OCI-LY7 (cell line): ENCODE results near the gene COL4A1. TPM values are rescaled to one million over a fixed set of nuclear protein-coding genes. Genes with fewer than 3 reads are reported as not detected.

Source experiments
- BruUV-seq: library from RNA; stranded (reverse); fragments of 400-500 nt; replicated peaks from 2 replicates; lab custom pipeline; 2021; lab: Mats Ljungman, UMichigan
- CTCF ChIA-PET: fragments of 300-600 bp; sonication (Branson Sonifier 250); formaldehyde crosslinking; loops from one replicate; lab custom pipeline; 2022; ENCODE audit warnings: antibody characterized with exemption; ENCODE audit not compliant: unreplicated experiment; lab: Charles Lee
- POLR2A ChIA-PET: fragments of 300-600 bp; sonication (Branson Sonifier 250); formaldehyde crosslinking; loops from one replicate; lab custom pipeline; 2022; ENCODE audit warnings: antibody characterized with exemption; lab: Charles Lee
- DNase-seq: peaks from one replicate; pipeline ENCODE4 v3.0.0-alpha.2; 2015; ENCODE audit warnings: low spot score
- H2AFZ ChIP-seq: fragments of 200-600 bp; sonication (generic), shearing (Covaris generic); 2 replicates; pipeline ENCODE4 v1.6.1; 2014; ENCODE audit warnings: mild to moderate bottlenecking, antibody characterized with exemption, low read length, moderate library complexity
- H3K27ac ChIP-seq: fragments of 200-600 bp; sonication (generic); 2 replicates; pipeline ENCODE4 v1.5.1; 2014; ENCODE audit warnings: mixed run types, low read depth, mild to moderate bottlenecking, moderate library complexity, low read length, inconsistent platforms; ENCODE audit not compliant: poor library complexity, severe bottlenecking
- H3K36me3 ChIP-seq: fragments of 200-600 bp; sonication (generic); 2 replicates; pipeline ENCODE4 v1.6.1; 2014; ENCODE audit warnings: mild to moderate bottlenecking, antibody characterized with exemption, low read length, moderate library complexity, mixed read lengths; ENCODE audit not compliant: insufficient read depth
- H3K4me1 ChIP-seq: fragments of 200-600 bp; sonication (generic); 2 replicates; pipeline ENCODE4 v1.5.1; 2014; ENCODE audit warnings: mild to moderate bottlenecking, low read length; ENCODE audit not compliant: insufficient read depth, poor library complexity, severe bottlenecking
- H3K4me2 ChIP-seq: fragments of 200-600 bp; sonication (generic); 2 replicates; pipeline ENCODE4 v1.6.1; 2014; ENCODE audit warnings: mild to moderate bottlenecking, low read length
- H3K4me3 ChIP-seq: fragments of 200-600 bp; sonication (generic); 2 replicates; pipeline ENCODE4 v1.5.1; 2014; ENCODE audit warnings: mild to moderate bottlenecking, low read depth, low read length; ENCODE audit not compliant: poor library complexity, severe bottlenecking
- H3K79me2 ChIP-seq: fragments of 200-600 bp; sonication (generic); 2 replicates; pipeline ENCODE4 v1.6.1; 2016; ENCODE audit warnings: low read depth, mild to moderate bottlenecking, low read length, moderate library complexity, mixed read lengths; ENCODE audit not compliant: insufficient read depth
- H3K9me2 ChIP-seq: fragments of 200-600 bp; sonication (generic); 2 replicates; pipeline ENCODE4 v1.6.1; 2016; ENCODE audit warnings: mild to moderate bottlenecking, low read length, mixed read lengths; ENCODE audit not compliant: insufficient read depth
- H3K9me3 ChIP-seq: fragments of 200-600 bp; sonication (generic); 2 replicates; pipeline ENCODE4 v1.6.1; 2014; ENCODE audit warnings: mild to moderate bottlenecking, mixed run types, low read length, mixed read lengths
- H4K20me1 ChIP-seq: fragments of 200-600 bp; sonication (generic); 2 replicates; pipeline ENCODE4 v1.6.1; 2014; ENCODE audit warnings: mild to moderate bottlenecking, antibody characterized with exemption, low read length, moderate library complexity, mixed read lengths; ENCODE audit not compliant: insufficient read depth
- EZH2phosphoT487 ChIP-seq: fragments of 200-600 bp; sonication (generic); IDR thresholded peaks from 2 replicates; pipeline ENCODE4 v1.6.1; 2018; ENCODE audit warnings: low read depth, borderline replicate concordance, mild to moderate bottlenecking, mixed run types, antibody characterized with exemption, low read length, moderate library complexity, mixed read lengths
- intact Hi-C: fragments of 100-400 bp; cut with micrococcal nuclease; formaldehyde crosslinking; loops from one replicate; pipeline ENCODE4 v1.10.0; 2022; ENCODE audit not compliant: unreplicated experiment
- total RNA-seq, 2 experiments: library from RNA; depleted of rRNA in 1 of 2; stranded (reverse); fragments of >200 nt in 1 of 2; shearing (Covaris generic) in 1 of 2; gene quantifications; 2 replicates each; pipeline ENCODE4 v1.2.3, GENCODE V29; 2014 to 2022
- TF ChIP-seq, protein P1 (sequence below): fragments of 200-600 bp; sonication (generic); conservative IDR thresholded peaks from 2 replicates; pipeline ENCODE4 v1.5.1; 2014; ENCODE audit warnings: mild to moderate bottlenecking, antibody characterized with exemption, low read length, moderate library complexity, mixed read lengths

COL4A1 gene
- total RNA-seq, 2 experiments from 2014 or later, result 0.06 TPM; not detected in 1

DNA sequence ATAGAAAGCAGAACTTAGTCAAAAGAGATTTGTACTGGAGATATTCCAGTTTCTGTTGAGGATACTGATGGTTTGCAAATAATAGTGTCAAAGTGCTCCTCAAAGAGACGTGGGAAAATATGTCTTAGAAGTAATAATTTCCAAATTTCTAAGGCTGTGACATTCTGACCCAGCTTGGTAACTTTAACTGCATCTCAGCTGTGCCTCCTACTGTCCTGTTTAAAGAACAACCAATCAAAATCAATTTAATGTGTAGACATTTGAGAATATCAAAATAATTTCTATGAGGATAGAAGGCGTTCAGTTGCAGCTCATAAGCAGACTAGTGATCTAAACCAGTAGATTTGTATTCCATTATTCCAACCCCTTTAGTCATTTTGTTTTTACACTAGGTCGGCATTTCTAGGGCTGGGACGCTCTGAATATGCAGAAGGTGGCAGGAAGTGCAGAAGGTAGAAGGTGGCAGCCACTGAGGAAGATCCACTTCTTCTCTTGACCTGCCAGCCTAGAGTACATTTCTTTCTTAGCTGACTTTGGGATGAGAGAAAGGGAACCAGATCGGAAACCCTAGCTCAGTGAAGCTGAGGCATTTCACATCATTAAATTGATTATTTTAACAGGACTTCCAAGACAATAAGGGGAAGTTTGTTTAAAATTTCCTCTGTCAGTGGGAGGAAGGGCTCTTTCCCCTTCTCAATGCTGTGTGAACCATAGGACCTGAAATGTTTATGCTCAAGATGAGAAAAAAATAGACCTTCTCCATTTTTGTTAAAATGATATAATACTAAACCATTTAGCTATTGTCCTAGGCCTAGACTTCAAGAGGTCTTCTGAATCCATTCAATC lies 67.5 kb downstream of the COL4A1 start:
- Histone ChIP-seq H3K4me3 (no peak overlapping the region), H3K79me2 (no peaks in the 10 kb centered on the region), H2AFZ (no peak overlapping the region), H3K27ac (no peak overlapping the region), H3K36me3 (no peaks in the 10 kb centered on the region), H3K4me2 (no peak overlapping the region), H3K4me1 (no peaks in the 10 kb centered on the region), H3K9me3 (no peaks in the 10 kb centered on the region), H4K20me1 (no peaks in the 10 kb centered on the region), H3K9me2 (no peaks in the 10 kb centered on the region)
- no peak for DNase-seq
- CTCF ChIA-PET, result no interaction called here
- intact Hi-C loops, result no loop called here
- no peak for TF ChIP-seq EZH2phosphoT487
- TF ChIP-seq, protein P1, sequence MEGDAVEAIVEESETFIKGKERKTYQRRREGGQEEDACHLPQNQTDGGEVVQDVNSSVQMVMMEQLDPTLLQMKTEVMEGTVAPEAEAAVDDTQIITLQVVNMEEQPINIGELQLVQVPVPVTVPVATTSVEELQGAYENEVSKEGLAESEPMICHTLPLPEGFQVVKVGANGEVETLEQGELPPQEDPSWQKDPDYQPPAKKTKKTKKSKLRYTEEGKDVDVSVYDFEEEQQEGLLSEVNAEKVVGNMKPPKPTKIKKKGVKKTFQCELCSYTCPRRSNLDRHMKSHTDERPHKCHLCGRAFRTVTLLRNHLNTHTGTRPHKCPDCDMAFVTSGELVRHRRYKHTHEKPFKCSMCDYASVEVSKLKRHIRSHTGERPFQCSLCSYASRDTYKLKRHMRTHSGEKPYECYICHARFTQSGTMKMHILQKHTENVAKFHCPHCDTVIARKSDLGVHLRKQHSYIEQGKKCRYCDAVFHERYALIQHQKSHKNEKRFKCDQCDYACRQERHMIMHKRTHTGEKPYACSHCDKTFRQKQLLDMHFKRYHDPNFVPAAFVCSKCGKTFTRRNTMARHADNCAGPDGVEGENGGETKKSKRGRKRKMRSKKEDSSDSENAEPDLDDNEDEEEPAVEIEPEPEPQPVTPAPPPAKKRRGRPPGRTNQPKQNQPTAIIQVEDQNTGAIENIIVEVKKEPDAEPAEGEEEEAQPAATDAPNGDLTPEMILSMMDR, result no peak
- POLR2A ChIA-PET, result interaction anchor here (0.8 kb wide), 1 partner anchor 171 kb away, joined by 3 read pairs; no protein-coding TSS in a partner anchor
- no TSS peak for BruUV-seq

- ChIA-PET POLR2A (no interaction called here), CTCF (no interaction called here)
- no peak overlapping the region for H3K27ac ChIP-seq
Measured at GRCh38 chr13:110238818-110239195, 68.2 kb downstream of the COL4A1 start.

More at GRCh38 chr13:110238818-110239195, 68.2 kb downstream of the COL4A1 start:
- no peaks in the 10 kb centered on the region for H3K79me2 ChIP-seq
- H2AFZ ChIP-seq, result no peak overlapping the region
- no peaks in the 10 kb centered on the region for H3K4me1 ChIP-seq
- no peaks in the 10 kb centered on the region for H3K9me3 ChIP-seq
- intact Hi-C loops, result no loop called here
- no peaks in the 10 kb centered on the region for H3K9me2 ChIP-seq
- no peaks in the 10 kb centered on the region for H3K36me3 ChIP-seq
- no peak overlapping the region for H3K4me2 ChIP-seq
- no TSS peak for BruUV-seq
- no peak for DNase-seq
- TF ChIP-seq, protein P1, result no peak
- TF ChIP-seq EZH2phosphoT487, result no peak
- H4K20me1 ChIP-seq, result no peaks in the 10 kb centered on the region
- H3K4me3 ChIP-seq, result no peak overlapping the region
